ENCODE measurements around the gene ENC1.

DNA sequence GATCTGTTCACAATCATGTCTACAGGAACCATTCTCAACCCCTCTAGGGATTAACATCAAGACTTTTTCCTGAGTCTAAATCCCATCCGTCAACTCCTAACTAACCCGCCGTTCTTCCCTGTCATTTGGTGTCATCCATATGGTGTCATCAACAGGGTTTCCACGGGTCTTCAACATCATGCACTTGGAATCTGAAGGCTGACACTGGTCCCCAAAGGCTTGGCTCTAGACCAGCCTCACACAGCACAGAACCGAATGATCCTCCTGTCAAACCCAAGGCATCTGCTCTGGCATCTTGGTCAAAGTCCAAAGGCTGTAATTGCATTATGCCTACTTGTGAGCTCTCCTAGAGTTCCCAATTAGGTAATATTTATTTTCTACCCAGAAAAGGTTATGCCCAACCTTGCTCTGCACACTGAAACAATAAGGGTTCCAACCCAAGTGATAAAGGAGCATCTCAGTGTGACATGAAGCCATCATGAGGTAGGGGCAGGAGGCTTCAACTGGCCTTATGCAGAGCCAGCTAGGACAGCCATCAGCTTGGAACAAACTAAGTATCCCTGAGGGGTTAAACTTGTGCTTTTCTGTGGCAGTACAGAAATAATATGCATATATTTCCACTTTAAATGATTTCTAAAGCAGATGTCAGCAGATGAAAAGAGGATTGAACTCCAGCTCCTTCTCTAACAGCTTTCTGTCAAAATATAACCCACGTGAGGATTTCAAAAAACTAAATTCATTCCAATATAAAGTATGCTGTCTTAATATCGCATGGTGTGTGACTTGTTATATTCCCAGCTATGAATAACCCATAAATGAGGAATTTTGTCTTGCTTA, 13.9 kb downstream of the ENC1 start:
- TF ChIP-seq POLR2AphosphoS5 (IDR thresholded peaks at IDR 0.05): no peak
- TF ChIP-seq, protein P1, sequence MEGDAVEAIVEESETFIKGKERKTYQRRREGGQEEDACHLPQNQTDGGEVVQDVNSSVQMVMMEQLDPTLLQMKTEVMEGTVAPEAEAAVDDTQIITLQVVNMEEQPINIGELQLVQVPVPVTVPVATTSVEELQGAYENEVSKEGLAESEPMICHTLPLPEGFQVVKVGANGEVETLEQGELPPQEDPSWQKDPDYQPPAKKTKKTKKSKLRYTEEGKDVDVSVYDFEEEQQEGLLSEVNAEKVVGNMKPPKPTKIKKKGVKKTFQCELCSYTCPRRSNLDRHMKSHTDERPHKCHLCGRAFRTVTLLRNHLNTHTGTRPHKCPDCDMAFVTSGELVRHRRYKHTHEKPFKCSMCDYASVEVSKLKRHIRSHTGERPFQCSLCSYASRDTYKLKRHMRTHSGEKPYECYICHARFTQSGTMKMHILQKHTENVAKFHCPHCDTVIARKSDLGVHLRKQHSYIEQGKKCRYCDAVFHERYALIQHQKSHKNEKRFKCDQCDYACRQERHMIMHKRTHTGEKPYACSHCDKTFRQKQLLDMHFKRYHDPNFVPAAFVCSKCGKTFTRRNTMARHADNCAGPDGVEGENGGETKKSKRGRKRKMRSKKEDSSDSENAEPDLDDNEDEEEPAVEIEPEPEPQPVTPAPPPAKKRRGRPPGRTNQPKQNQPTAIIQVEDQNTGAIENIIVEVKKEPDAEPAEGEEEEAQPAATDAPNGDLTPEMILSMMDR (IDR thresholded peaks at IDR 0.05): no peak
- TF ChIP-seq POLR2A (IDR thresholded peaks at IDR 0.05; ENCODE audit: low read depth): no peak
